Vagina (tissue), 2 donors: ENCODE results near the gene PABPC3.

Experiments used
- CTCF ChIP-seq, 3 experiments: fragments of 450-650 bp in 2 of 3; fragments of 200-600 bp in 1 of 3; sonication (generic) in 1 of 3; IDR thresholded peaks; one replicate each; pipeline ENCODE4 v1.5.1; 2017 to 2019; ENCODE audit warnings: antibody characterized with exemption in 3 of 3, mild to moderate bottlenecking in 2 of 3, moderate library complexity in 2 of 3
- POLR2A ChIP-seq, 2 donors: fragments of 450-650 bp; IDR thresholded peaks; one replicate each; pipeline ENCODE4 v1.6.1; 2017; ENCODE audit warnings: antibody characterized with exemption in 2 of 2, mild to moderate bottlenecking in 2 of 2, moderate library complexity in 2 of 2

GRCh38 chr13:25062479-25062878, 33.5 kb upstream of the PABPC3 start:
- TF ChIP-seq CTCF (IDR thresholded peaks at IDR 0.05), result no peak
- no peak for TF ChIP-seq POLR2A (IDR thresholded peaks at IDR 0.05)
